NCI-H2107 treated with DMSO at 0.1 percent for 48 hours (cell line): ENCODE measurements around the gene MYO19.
"Not testable (repeated sequence)": the region's sequence is repeated elsewhere in the genome, so short reads cannot be mapped to it uniquely, and the experiment has no call there.

Source experiments
- DNase-seq: peaks from one replicate; lab custom pipeline; 2025; ENCODE audit not compliant: unreplicated experiment; lab: John Stamatoyannopoulos, UW

The MYO19 gene

GRCh38 chr17:36500745-36501225, 33.9 kb downstream of the MYO19 start:
- no peak for DNase-seq

DNA sequence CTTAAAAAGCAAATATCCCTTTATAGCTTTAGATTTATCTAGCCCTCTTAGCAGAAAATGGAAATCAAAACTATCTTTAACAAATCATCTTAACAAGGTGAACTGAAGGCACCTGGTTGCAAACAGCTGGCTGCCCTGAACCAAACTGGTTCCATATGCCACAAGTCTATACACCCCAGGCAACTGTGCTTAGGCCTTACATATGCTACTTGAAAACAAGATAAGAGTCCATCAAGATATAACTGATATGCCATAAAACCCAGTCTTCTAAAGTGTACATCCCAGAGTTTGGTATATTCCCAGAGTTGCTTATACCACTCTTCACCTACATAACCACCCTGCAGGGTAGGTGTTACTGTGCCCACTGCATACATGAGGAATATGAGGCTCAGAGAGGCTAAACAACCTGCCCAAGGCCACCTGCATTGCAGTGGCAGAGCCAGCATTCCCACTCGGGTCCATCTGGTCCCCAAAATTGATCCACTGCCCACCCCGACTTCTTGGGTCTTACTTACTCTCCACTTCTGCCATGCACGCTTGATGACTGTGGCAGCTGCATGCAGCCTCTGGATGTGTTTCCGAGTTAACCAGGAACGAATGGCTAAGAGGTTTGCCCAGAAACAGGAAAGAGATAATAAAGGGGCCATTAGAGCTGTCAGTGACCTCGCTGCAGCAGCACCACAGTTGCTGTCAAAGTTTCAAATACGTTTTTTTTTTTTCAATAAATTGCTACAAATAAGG, 35.9 kb downstream of the MYO19 start:
- DNase-seq: no peak

DNA sequence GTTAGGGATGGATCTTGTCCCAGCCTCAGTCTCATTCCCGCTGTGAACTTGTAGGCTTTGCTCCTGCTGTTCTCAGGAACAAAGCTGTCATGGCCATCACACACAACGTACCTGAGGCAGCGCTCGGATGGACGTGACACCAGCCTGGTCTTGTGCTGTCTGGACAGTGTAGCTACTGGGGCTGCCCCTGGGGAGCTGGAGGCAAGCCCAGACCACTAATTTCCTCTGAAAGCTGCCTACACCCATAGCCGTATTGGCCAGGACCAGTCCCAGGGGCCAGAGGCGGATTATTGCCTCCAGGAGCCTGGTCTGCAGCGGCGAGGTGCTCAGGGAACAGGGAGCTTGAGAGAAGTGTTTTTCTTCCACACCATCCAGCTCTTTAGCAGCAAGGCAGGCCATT, 36.5 kb downstream of the MYO19 start:
- no peak for DNase-seq

- no peak for DNase-seq
Observed at GRCh38 chr17:36496018-36496789, 38.5 kb downstream of the MYO19 start.

DNA sequence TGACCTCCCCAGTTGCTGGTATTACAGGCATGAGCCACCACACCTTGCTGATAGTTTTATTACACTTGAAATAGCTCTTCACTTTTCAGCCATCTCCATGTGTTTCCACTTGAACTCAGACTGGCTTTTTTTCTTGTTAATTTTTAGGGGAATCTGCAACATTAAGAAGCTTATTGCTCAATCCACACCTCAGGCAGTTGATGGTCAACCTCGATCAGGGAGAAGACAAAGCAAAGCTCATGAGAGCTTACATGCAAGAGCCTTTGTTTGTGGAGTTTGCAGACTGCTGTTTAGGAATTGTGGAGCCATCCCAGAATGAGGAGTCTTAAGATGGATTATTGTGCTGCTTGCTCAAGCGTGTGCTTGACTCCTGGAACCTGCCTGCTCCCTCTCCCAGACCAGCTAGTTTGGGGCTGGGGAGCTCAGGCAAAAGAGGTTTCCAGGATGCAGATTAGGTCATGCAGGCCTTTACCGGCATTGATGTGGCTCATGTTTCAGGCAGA, 39.5 kb downstream of the MYO19 start:
- DNase-seq: no peak

- DNase-seq: no peak
Observed at GRCh38 chr17:36494674-36495073, 40.0 kb downstream of the MYO19 start.

DNA sequence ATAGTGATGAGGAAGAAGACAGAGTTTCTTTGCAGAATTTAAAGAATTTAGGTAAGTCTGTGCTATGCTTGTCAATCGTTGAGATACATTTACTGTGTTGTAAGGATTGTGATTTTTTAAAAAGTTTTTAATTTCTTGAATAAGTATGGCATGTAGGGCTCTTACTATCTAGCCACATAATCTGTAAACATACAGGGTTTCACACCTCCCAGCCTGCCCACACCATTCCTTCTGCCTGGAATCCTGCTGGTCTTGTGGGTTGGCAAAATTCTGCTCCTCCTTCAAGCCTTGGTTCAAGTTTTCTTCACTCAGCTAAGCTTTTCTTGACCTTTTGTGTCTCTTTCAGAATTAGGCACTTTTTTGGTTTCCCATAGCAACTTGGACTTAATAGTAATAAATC, 40.7 kb downstream of the MYO19 start:
- DNase-seq: no peak

GRCh38 chr17:36486204-36487194, 48.2 kb downstream of the MYO19 start, which contains the start of gene ZNHIT3:
Gene ZNHIT3 (plus strand): TSS chr17:36486681. CDS start chr17:36486700, 19 bp downstream.
- peak; percentile 89 for DNase-seq

DNA sequence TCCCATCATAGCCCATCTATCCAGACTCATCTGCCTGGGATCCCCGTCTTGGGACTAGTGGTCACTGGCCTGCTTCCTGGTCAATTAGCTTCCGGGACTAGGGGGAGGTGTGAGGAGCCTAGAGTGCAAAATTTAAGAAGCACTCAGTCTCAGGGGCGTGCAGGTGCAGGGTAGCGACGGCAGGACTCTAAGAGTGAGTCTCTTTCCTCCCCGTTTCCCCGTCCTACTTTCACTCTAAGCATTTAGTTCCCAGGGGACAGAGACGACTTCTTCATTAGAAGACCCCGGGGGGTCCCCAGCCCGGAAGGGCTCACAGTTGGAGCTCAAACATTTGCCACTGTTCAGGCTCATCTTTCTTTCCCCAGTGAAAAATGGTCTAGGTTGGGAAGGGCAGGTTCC, 48.9 kb downstream of the MYO19 start:
- DNase-seq: no peak

DNA sequence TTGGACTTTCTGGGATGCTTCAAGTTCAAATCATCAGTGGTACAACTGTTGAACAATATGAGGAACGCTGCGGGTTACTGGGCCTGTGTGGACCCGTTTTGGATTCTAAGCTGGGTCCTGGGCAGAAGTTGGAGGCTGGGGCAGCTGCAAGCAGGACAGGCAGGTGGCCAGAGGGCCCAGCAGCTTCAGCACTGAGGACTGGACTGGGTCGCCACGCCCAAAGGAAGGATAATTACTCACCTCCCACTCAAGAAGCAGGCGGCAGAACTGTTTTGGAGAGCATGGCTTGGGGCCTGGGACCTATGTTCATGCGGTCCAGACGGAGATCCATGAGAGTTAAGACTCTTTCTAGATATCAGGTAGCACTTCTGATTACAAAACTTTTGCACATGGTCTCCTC, 49.6 kb downstream of the MYO19 start:
- no peak for DNase-seq

DNA sequence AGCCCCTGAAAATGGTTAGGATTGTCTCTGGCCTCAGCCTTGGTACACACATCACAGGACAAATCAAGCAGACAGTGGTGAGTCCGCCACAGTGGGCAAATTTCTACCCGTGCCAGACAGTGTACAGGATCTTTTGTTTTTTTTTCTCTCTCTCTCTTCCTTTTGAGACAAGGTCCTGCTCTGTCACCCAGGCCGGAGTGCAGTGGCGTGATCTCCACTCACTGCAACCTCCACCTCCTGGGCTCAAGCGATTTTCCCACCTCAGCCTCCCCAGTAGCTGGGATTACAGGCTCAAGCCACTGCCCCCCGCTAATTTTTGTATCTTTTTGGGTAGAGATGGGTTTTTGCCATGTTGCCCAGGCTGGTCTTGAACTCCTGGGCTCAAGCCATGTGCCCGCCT, 50.6 kb downstream of the MYO19 start:
- not testable (repeated sequence) for DNase-seq

DNA sequence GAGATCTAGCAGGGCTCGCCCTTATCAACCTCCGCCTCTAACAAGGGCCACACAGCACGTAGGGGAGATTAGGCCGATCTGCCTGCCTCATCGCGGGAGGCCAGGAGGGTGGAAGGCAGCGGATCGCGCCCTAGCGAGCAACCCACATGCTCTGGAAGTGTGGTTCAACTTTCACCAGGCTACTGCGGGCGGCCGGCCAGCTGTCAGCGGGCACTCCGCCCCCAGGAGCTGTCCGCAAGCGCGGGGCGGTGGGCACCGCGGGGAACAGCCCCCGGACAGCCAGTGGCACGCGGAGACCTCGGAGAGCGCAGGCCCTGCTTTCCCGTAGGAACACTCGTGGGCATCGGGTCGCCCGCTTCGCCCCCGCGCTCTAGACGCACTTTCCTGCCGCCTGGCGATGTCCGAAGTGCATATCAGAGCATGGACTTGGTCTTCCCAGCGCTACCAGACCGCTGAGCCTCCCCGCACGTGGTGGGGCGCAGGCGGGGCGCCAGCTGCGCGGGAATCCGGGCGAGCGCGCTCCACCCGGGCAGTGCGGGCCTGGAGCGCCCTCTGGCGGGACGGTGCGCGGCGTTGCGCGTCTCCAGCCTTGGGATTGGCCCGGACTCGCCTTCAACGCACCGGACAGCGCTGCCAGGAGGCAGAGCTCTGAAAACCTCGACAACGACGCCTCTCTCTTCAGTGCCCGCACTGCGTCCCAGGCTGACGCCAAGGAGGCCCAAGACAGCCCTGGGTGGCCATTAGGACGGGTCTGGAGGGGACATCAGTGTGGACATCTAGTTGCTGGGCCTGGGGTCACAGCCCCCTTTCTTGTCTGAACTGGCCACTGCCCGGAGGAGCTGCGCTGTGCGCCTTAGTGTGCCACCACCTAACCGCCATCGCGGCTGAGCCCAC, 51.8 kb downstream of the MYO19 start:
- DNase-seq: peak; percentile 33

GRCh38 chr17:36481829-36482228, 52.8 kb downstream of the MYO19 start:
- DNase-seq: no peak

- DNase-seq: peak; percentile 79
Observed at GRCh38 chr17:36475346-36475970, 59.2 kb downstream of the MYO19 start.

GRCh38 chr17:36474571-36474970, 60.1 kb downstream of the MYO19 start:
- no peak for DNase-seq

- no peak for DNase-seq
Observed at GRCh38 chr17:36470499-36470898, 64.2 kb downstream of the MYO19 start.

GRCh38 chr17:36469733-36470132, 64.9 kb downstream of the MYO19 start:
- DNase-seq: no peak

GRCh38 chr17:36468903-36469635, 65.6 kb downstream of the MYO19 start:
- DNase-seq: peak; percentile 31

DNA sequence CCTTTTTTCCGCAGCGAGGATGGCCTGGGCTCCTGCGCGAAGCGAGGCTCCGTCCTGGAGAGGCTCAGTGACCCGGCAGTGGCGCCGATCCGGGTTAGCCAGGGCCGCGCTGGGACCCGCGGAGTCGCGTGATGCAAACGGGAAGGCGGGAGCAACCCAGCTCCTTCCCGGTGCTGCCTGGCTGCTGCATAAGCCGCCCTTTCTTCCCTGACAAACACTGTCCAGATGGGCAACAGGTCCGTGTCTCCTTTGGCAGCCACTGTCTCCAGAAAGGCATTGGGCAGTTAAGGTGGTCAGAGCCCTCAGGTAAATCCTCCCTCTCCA, 69.9 kb downstream of the MYO19 start:
- no peak for DNase-seq
